ENCODE data around the gene NQO2.
"Not testable (repeated sequence)": the region's sequence is repeated elsewhere in the genome, so short reads cannot be mapped to it uniquely, and the experiment has no call there.

Gene NQO2

GRCh38 chr6:3045777-3046176 is 46.1 kb downstream of the NQO2 start:
- DNase-seq, result no peak

- DNase-seq, result no peak
These were observed 46.6 kb downstream of the NQO2 start for GRCh38 chr6:3046295-3046694.

- DNase-seq, result not testable (repeated sequence)
These were observed 48.3 kb downstream of the NQO2 start for GRCh38 chr6:3048009-3048408.

- no peak for DNase-seq
These were observed 53.0 kb downstream of the NQO2 start for GRCh38 chr6:3052481-3053230.

GRCh38 chr6:3053231-3053508 is 53.5 kb downstream of the NQO2 start:
- DNase-seq, result no peak

- DNase-seq, result peak; percentile 19 to 54
These were observed 54.8 kb downstream of the NQO2 start for GRCh38 chr6:3054229-3055157.

GRCh38 chr6:3055158-3055499 is 55.4 kb downstream of the NQO2 start:
- DNase-seq, result not testable (repeated sequence)

GRCh38 chr6:3057063-3057770 is 57.5 kb downstream of the NQO2 start:
- no peak for DNase-seq

- no peak for DNase-seq
These were observed 59.3 kb downstream of the NQO2 start for GRCh38 chr6:3058957-3059356.

GRCh38 chr6:3060092-3060491 is 60.4 kb downstream of the NQO2 start:
- DNase-seq, result not testable (repeated sequence)

- DNase-seq, result no peak
These were observed 61.8 kb downstream of the NQO2 start for GRCh38 chr6:3061501-3061941.

GRCh38 chr6:3063340-3063732 is 63.6 kb downstream of the NQO2 start:
- not testable (repeated sequence) for DNase-seq

GRCh38 chr6:3063733-3064700 is 64.3 kb downstream of the NQO2 start:
- DNase-seq, result peak in 1 of 2 experiments; percentile 87

- DNase-seq, result peak; percentile 79 to 87
These were observed 68.9 kb downstream of the NQO2 start, which contains the start of gene RIPK1 for GRCh38 chr6:3068329-3069214. Gene RIPK1, plus strand, starts transcription at chr6:3068494. Its CDS starts 8,330 bp downstream, at chr6:3076824.
